Fibroblast of lung (primary cell): ENCODE results near the gene ITCH.

Experiments
- EZH2 ChIP-seq: IDR thresholded peaks from 2 replicates; pipeline ENCODE4 v1.5.1; 2012; ENCODE audit warnings: low read length, control low read depth, mild to moderate bottlenecking; ENCODE audit errors: missing control alignments
- TF ChIP-seq, protein P1 (sequence below), 2 donors: IDR thresholded peaks in 1 of 2; conservative IDR thresholded peaks in 1 of 2; 1 replicate in 1 of 2; 2 replicates in 1 of 2; pipeline ENCODE4 v1.5.1; 2011 to 2012; ENCODE audit warnings: low read length in 2 of 2, control low read depth in 1 of 2, inconsistent platforms in 1 of 2, low read depth in 1 of 2, mild to moderate bottlenecking in 1 of 2

DNA sequence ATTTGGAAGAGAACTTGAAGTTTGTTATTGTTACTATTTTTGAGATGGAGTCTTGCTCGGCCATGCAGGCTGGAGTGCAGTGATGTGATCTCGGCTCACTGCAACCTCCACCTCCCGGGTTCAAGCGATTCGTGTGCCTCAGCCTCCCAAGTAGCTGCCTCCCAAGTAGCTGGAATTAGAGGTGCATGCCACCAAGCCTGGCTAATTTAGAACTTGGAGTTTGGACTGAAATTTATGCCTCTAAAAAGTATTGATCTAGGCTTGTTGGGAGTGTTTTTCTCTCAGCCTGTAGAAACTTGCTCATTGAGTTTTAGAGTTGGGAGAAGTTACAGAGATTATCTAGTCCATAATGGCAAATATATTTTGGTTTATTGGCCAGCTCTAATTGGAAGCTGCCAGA lies 4.1 kb downstream of the ITCH start:
- TF ChIP-seq, protein P1, sequence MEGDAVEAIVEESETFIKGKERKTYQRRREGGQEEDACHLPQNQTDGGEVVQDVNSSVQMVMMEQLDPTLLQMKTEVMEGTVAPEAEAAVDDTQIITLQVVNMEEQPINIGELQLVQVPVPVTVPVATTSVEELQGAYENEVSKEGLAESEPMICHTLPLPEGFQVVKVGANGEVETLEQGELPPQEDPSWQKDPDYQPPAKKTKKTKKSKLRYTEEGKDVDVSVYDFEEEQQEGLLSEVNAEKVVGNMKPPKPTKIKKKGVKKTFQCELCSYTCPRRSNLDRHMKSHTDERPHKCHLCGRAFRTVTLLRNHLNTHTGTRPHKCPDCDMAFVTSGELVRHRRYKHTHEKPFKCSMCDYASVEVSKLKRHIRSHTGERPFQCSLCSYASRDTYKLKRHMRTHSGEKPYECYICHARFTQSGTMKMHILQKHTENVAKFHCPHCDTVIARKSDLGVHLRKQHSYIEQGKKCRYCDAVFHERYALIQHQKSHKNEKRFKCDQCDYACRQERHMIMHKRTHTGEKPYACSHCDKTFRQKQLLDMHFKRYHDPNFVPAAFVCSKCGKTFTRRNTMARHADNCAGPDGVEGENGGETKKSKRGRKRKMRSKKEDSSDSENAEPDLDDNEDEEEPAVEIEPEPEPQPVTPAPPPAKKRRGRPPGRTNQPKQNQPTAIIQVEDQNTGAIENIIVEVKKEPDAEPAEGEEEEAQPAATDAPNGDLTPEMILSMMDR (conservative IDR thresholded peaks at IDR 0.05 in 1 of 2, IDR thresholded peaks at IDR 0.05 in 1 of 2; ENCODE audit: low read depth in 1 of 2, low read length in 2 of 2) = no peak
- TF ChIP-seq EZH2 = no peak
